NCI-H1694 treated with DMSO at 0.1 percent for 48 hours (cell line): ENCODE data around the gene KRTAP4-7.
"Not testable (repeated sequence)": the region's sequence is repeated elsewhere in the genome, so short reads cannot be mapped to it uniquely, and the experiment has no call there.

Experiments used
- DNase-seq: peaks from one replicate; lab custom pipeline; 2025; lab: John Stamatoyannopoulos, UW

The KRTAP4-7 gene

GRCh38 chr17:41065016-41065689 lies 18.8 kb upstream of the KRTAP4-7 start:
- DNase-seq, result not testable (repeated sequence)

GRCh38 chr17:41065829-41066624 lies 17.9 kb upstream of the KRTAP4-7 start, which contains the start of gene KRTAP2-4:
Gene KRTAP2-4, minus strand, starts transcription at chr17:41065879. Its CDS starts 34 bp downstream, at chr17:41065845.
- DNase-seq, result no peak

DNA sequence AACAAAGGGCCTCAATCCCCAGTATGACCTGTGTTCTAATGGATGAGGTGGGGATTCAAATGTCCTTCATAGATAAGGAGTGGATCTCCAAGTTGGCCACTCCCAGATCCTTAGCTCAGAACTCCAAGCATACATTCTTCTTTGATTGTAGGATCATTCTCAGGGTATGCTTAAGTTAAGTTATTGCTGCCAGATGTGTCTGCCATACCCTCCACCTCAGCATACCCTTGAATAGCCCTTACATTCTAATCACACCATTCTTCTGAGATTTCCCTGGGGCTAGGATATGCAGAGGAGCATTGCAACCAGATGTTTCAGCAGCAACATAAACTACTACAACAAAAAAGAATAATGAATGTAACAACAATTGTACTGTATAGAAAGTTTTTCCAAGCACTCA lies 16.7 kb upstream of the KRTAP4-7 start:
- DNase-seq, result no peak

GRCh38 chr17:41069031-41069430 lies 14.9 kb upstream of the KRTAP4-7 start:
- no peak for DNase-seq

DNA sequence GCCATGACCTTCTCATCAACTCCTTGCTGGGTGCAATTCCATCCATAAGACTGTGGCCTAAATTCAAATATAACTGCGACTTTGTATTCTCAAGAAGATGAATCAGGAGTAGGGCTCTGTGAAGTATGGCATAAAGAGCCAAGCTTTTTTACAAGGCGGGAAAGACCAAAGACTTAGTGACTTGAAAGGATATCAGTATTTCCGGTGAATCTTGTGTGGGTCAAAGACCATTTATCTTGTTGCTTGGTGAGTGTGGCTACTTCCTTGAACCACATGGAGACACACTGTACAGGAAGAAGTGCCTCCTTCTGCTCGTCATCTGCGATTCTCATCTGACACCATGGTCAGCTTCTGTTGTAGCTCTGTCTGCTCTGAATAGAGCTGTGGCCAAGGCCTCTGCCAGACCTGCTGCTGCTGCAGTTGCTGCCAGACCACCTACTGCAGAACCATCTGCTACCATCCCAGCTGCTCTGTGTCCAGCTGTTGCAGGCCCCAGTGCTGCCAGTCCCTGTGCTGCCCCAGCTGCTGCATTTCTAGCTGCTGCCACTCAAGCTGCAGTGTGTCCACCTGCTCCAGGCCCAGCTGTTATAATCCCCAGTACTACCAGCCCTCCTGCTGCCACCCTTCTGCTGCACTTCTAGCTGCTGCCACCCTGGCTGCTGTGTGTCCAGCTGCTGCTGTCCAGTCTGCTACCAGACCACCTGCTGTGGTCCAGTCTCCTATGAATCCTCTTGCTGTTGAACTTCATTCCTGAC lies 12.2 kb upstream of the KRTAP4-7 start:
- no peak for DNase-seq

DNA sequence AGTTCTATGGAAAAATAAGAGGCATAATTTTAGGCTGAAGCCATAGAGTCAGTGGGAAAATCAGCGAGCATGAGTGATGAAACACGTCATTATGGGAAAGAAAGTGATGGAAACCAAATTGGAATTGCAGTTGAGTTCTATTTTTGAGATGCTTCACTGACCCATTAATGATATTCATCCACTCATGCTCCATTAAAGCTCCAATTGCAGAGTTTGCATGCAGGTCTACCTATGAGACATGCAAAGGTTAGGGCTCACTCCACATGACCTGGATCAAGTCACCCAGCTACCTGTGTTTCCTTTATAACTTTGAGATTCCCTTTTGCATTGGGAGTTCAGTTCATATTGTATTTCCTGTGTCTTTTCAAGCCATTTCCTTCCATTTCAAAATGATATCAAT lies 10.3 kb upstream of the KRTAP4-7 start:
- no peak for DNase-seq

- no peak for DNase-seq
Measured at GRCh38 chr17:41076788-41077187, 7.2 kb upstream of the KRTAP4-7 start.

DNA sequence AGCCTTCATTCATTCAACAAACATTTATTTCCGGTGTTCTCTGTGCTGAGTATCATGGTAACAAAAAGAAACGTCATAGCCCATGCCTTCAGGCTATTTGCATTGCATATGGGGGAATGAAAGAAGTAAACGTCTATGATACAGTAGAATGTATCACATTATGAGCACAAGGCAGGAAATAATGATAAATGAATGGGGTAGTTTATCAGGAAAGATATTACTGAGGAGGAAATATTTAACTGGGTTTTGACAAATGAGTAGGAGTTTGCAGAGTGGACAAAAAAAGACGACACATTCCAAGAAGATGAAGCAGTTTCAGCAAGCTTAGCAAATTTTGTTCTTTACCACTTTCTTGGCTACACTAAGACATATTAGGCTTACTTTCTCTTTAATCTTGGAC lies 1.3 kb upstream of the KRTAP4-7 start:
- no peak for DNase-seq

DNA sequence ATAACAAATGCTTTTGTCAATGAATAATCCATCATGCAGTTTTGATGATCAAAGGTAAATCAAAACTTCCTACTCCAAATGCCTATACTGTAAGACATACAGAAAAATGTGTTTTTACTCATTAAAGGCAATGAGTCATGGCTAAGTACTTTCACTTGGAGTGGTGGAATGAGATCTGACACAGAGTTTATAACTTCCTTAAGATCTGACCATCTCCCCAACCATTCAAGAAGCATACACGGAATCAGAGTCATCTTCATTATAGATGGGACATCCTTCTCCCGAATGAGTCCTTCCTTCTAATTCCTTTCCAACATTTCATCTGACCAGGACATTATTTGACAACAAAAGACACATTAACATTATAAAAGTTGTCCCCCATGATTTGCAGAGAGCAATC lies 523 bp upstream of the KRTAP4-7 start:
- not testable (repeated sequence) for DNase-seq

DNA sequence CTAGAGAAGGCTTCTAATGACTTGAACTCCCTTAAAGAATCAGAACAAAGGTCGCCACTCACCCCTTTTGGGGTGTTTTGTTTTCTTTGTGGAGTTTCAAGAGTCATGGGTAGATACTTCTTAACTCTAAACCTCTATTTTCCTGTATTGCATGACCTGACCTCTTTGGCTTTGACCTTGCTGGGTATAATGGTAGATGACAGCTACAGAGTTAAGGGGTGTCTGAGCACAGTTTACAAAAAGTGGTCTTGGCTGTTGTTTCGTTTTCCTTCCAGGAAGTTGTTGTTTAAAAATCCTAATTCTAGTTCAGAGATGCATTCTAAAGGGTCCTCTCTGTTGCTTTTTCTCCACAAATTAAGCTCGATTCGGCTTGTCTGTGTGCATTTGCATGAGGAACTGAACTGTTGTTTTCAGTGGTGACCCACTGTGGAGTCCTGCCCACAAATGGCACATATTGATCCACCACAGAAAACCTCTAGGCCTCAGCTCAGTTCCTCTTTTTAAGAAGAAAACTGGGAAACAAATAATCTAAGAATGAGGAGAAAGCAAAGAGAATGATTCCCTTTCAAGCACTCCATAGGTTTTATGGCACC lies 4.9 kb downstream of the KRTAP4-7 start:
- not testable (repeated sequence) for DNase-seq

DNA sequence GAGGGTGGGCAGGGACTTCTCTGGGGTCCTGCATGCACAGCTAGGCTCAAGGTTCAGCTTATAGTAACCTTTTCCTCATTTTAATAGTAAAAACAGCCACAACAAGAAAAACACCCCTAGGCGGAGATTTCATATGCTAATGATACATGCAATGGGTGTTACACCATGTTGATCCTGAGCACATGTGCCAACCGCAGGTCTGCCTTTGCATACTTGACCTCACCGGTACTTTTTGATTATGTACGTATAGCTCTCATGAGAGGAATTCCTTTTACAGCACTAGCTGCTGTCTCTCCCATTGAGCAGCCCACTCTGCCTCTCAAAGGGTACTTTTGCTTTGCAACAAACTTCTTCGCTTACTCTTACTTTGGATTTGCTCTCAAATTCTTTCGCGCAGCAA lies 12.1 kb downstream of the KRTAP4-7 start:
- no peak for DNase-seq

GRCh38 chr17:41098042-41098441 lies 14.1 kb downstream of the KRTAP4-7 start, which contains the start of gene KRTAP4-8:
Gene KRTAP4-8, minus strand, starts transcription at chr17:41098142. Its CDS starts 58 bp downstream, at chr17:41098084.
- DNase-seq, result no peak

DNA sequence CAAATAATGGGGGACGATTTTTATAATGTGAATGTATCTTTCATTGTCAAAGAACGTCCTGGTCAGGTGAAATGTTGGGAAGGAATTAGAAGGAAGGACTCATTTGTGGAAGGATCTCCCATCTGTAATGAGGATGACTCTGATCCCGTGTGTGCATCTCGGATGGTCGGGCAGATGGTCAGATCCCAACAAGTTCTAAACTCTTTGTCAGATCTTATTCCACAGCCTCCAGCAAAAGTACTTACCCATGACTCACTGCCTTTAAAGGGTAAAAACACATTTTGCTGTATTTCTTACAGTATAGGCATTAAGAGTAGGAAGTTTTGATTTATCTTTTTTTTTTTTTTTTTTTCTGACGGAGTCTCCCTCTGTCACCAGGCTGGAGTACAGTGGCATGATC lies 14.5 kb downstream of the KRTAP4-7 start:
- no peak for DNase-seq

DNA sequence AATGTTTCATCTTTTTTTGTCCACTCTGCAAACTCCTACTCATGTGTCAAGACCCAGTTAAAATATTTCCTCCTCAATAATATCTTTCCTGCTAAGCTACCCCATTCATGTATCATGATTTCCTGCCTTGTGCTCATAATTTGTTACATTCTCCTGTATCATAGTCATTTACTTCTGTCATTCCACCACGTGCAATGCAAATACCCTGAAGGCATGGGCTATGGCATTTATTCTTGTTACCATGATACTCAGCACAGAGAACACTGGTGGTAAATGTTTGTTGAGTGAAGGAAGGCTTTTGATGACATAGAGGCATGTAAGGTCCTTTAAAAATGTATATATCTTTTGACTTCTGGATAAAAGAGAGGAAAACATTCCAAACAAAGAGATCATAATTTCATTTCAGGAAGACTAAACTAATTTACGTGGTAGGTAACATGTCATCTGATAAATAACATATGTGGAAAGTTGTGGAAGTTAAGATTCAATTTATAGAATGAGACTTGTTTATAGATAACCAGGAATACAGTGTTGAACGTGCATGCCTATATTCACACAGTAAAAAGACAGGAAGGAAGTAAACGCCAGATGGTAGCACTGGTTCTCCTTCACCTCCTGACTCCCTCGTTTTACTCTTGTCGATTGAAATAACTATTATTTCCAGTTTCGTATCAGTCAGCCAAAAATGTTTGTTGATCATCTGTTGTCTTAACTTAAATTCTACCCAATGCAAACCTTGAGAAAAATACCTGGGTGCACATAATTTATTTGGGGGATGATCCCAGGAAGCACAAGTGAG lies 15.9 kb downstream of the KRTAP4-7 start:
- not testable (repeated sequence) for DNase-seq

- DNase-seq, result no peak
Measured at GRCh38 chr17:41101586-41102259, 17.8 kb downstream of the KRTAP4-7 start, which contains the start of gene KRTAP4-16. Gene KRTAP4-16, minus strand, starts transcription at chr17:41102209. Its CDS starts 0 bp downstream, at chr17:41102209.

DNA sequence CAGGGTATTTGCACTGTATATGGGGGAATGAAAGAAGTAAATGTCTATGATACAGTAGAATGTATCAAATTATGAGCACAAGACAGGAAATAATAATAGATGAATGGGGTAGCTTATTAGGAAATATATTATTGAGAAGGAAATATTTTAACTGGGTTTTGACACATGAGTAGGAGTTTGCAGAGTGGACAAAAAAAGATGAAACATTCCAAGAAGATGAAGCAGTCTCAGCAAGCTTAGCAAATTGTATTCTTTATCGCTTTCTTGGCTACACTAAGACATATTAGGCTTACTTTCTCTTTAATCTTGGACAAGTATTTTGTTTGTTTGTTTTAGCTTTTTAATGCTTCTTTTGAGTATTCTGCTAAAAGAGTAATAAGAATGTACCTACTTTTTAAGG lies 19.9 kb downstream of the KRTAP4-7 start:
- DNase-seq, result no peak

- not testable (repeated sequence) for DNase-seq
Measured at GRCh38 chr17:41104386-41105038, 20.6 kb downstream of the KRTAP4-7 start.

GRCh38 chr17:41105347-41105746 lies 21.4 kb downstream of the KRTAP4-7 start, which contains the start of gene KRTAP4-9:
Gene KRTAP4-9, plus strand, starts transcription at chr17:41105389. Its CDS starts 0 bp downstream, at chr17:41105389.
- DNase-seq, result not testable (repeated sequence)

DNA sequence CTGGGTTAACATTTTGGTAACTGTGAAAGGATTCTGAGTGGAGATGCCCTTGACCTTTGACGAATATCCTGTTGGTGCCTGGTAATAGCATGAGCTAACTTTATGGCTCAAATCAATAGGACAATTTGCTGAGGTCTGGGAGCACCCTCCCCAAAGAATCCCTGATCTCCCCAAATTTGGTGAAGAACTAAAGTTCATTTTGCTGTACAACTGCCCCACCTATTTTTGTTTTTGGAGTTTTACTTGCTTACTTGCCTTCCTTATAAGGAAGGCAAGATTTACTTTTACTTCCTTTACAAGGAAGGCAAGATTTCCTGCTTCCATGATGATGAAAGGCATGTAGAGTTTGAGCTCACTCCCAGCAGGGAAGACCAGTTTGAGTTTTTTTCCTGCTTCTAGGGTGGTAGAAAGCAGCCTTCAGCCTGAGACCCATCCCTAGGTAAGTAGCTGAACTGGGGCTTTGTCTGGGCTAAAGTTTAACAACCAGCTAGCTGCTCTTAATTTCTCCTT lies 24.0 kb downstream of the KRTAP4-7 start:
- DNase-seq, result no peak
